Ovary (tissue), 9 donors: ENCODE measurements around the gene CDC42BPB. TPM values are rescaled to one million over a fixed set of nuclear protein-coding genes. Genes with fewer than 3 reads are reported as not detected.

Experiments
- DNase-seq, 5 donors: peaks; one replicate each; pipeline ENCODE4 v3.0.0-alpha.2; 2019 to 2020
- H3K27ac ChIP-seq, 2 donors: fragments of 200-600 bp; one replicate each; pipeline versions ENCODE4 v1.5.1 to v1.8.0; 2019 to 2022
- H3K27me3 ChIP-seq: fragments of 200-600 bp; one replicate; pipeline ENCODE4 v1.8.0; 2022
- H3K36me3 ChIP-seq: fragments of 200-600 bp; sonication (generic); one replicate; pipeline ENCODE4 v1.5.1; 2019
- H3K4me1 ChIP-seq: one replicate; pipeline ENCODE4 v1.8.1; 2013; ENCODE audit warnings: mild to moderate bottlenecking, moderate library complexity; ENCODE audit not compliant: insufficient read depth
- H3K4me3 ChIP-seq: fragments of 200-600 bp; sonication (generic); one replicate; pipeline ENCODE4 v1.5.1; 2017
- H3K9me3 ChIP-seq, 2 donors: fragments of 200-600 bp in 1 of 2; sonication (generic) in 1 of 2; one replicate each; pipeline versions ENCODE4 v1.5.1 to v1.8.1; 2013 to 2019; ENCODE audit warnings: mild to moderate bottlenecking in 1 of 2, moderate library complexity in 1 of 2
- EP300 ChIP-seq: sonication (generic); formaldehyde crosslinking; IDR thresholded peaks from one replicate; pipeline ENCODE4 v1.6.1; 2017; ENCODE audit warnings: antibody characterized with exemption
- POLR2A ChIP-seq: fragments of 450-650 bp; IDR thresholded peaks from one replicate; pipeline ENCODE4 v1.6.1; 2017; ENCODE audit warnings: antibody characterized with exemption, mild to moderate bottlenecking, moderate library complexity
- WGBS, 3 donors: extraction: QIAGEN DNeasy Blood & Tissue Kit in 1 of 3; methylation state at CpG; one replicate each; pipeline versions ENCODE4 v1.1.5 to v1.1.7; 2013 to 2017; 5-methylcytosine and 5-hydroxymethylcytosine counted together
- intact Hi-C, 4 donors: fragments of 100-400 bp; cut with DNase I; formaldehyde crosslinking; loops; one replicate each; pipeline versions ENCODE4 v1.11.0 to v1.15.1; 2022 to 2023
- polyA plus RNA-seq, 2 donors: library from polyadenylated mRNA; stranded (reverse); fragments of 200-250 nt in 1 of 2; fragments of 350-450 nt in 1 of 2; fragmentation: Illumina TruSeq in 1 of 2; extraction: RNeasy Lipid Tissue Mini Kit (QIAGEN cat#74804) in 1 of 2; gene quantifications; one replicate each; pipeline ENCODE4 v1.2.3, GENCODE V29; 2013 to 2014
- total RNA-seq, 7 donors: library from RNA; depleted of rRNA in 2 of 7; stranded (reverse); fragments of >200 nt in 2 of 7; fragmentation: NEBNext Ultra II Directional in 3 of 7; extraction: Animal tissue kit (Norgen Biotek cat#: 25700) in 3 of 7; gene quantifications; one replicate each; pipeline versions ENCODE4 v1.1.0 to v1.2.4, GENCODE V29; 2016 to 2023
- TF ChIP-seq, protein P1 (sequence below), 3 donors: fragments of 450-650 bp in 2 of 3; fragments of 200-600 bp in 1 of 3; IDR thresholded peaks; one replicate each; pipeline versions ENCODE4 v1.5.1 to v1.8.0; 2016 to 2022; ENCODE audit warnings: antibody characterized with exemption in 3 of 3, mild to moderate bottlenecking in 1 of 3
- donor health status: DM: no; HTN: no; CAD: no; lungs with moderate emphysema.
- donor health status: DM: no; HTN: no; CAD: no.
- donor health status: Bipolar disorder and iron deficiency.
- donor health status: DM: yes; HTN: yes; CAD: no.
- donor health status: DM: no; HTN: no; CAD: no.
- donor health status: DM: yes; HTN: yes; CAD: no.

CDC42BPB gene
- total and polyA plus RNA-seq, 9 donors: 50.0 to 103 (median 75.1) TPM

- Histone ChIP-seq H3K4me3 (no peak overlapping the region), H3K36me3 (no peaks in the 10 kb centered on the region), H3K27me3 (no peaks in the 10 kb centered on the region), H3K9me3 (peaks cover 0 to 7% of the 10 kb centered on the region in 2 donors), H3K4me1 (no peaks in the 10 kb centered on the region), H3K27ac (no peak overlapping the region)
- 90 to 92% (median 92%) methylated on average over 14 of the region's 14 CpGs for WGBS, 3 donors
- TF ChIP-seq, protein P1, sequence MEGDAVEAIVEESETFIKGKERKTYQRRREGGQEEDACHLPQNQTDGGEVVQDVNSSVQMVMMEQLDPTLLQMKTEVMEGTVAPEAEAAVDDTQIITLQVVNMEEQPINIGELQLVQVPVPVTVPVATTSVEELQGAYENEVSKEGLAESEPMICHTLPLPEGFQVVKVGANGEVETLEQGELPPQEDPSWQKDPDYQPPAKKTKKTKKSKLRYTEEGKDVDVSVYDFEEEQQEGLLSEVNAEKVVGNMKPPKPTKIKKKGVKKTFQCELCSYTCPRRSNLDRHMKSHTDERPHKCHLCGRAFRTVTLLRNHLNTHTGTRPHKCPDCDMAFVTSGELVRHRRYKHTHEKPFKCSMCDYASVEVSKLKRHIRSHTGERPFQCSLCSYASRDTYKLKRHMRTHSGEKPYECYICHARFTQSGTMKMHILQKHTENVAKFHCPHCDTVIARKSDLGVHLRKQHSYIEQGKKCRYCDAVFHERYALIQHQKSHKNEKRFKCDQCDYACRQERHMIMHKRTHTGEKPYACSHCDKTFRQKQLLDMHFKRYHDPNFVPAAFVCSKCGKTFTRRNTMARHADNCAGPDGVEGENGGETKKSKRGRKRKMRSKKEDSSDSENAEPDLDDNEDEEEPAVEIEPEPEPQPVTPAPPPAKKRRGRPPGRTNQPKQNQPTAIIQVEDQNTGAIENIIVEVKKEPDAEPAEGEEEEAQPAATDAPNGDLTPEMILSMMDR (IDR thresholded peaks at IDR 0.05): no peak
- intact Hi-C loops: no loop called here
- no peak for DNase-seq
Observed at GRCh38 chr14:102983496-102983895, 73.9 kb downstream of the CDC42BPB start.

- Histone ChIP-seq H3K27ac (no peak overlapping the region), H3K9me3 (peaks cover 0 to 3% of the 10 kb centered on the region in 2 donors), H3K36me3 (no peaks in the 10 kb centered on the region), H3K4me1 (no peaks in the 10 kb centered on the region), H3K27me3 (no peaks in the 10 kb centered on the region), H3K4me3 (no peak overlapping the region)
- DNase-seq: no peak
- intact Hi-C loops: no loop called here
- no peak for TF ChIP-seq EP300
- TF ChIP-seq, protein P1 (IDR thresholded peaks at IDR 0.05): no peak
- no peak for TF ChIP-seq POLR2A
- 75 to 76% (median 76%) methylated on average over 15 of the region's 15 CpGs for WGBS, 3 donors
Observed at GRCh38 chr14:102982852-102983470, 74.4 kb downstream of the CDC42BPB start.

- no peaks in the 10 kb centered on the region for H3K36me3 ChIP-seq
Observed at GRCh38 chr14:102980409-102980810, 76.9 kb downstream of the CDC42BPB start.

DNA sequence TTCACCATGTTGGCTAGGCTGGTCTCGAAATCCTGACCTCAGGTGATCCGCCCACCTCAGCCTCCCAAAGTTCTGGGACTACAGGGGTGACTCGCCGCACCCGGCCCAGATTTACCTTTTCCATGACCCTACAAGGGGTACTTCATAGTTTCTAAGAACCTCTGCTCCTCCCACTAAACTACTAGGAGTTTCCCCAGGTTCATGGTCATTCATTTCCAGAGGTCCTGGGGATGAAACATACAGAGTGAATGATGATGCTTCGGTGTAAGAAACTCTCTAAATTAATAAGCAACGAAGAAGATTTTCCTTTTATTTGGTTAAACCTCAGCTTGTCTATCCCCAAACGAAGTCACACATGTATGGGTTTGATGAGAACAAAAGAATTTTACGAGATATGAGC, 77.9 kb downstream of the CDC42BPB start:
- H3K27me3 ChIP-seq: no peaks in the 10 kb centered on the region
- TF ChIP-seq EP300 (no peak), POLR2A (no peak)
- TF ChIP-seq, protein P1 (IDR thresholded peaks at IDR 0.05): no peak
- no peaks in the 10 kb centered on the region for H3K9me3 ChIP-seq
- DNase-seq: no peak
- no peaks in the 10 kb centered on the region for H3K4me1 ChIP-seq
- no peak overlapping the region for H3K4me3 ChIP-seq
- H3K27ac ChIP-seq: no peak overlapping the region
- 88 to 93% (median 91%) methylated on average over 9 of the region's 9 CpGs for WGBS, 3 donors
- intact Hi-C loops: no loop called here
- H3K36me3 ChIP-seq: no peaks in the 10 kb centered on the region

More at GRCh38 chr14:102980409-102980810, 76.9 kb downstream of the CDC42BPB start:
- 77 to 81% (median 81%) methylated on average over 8 of the region's 8 CpGs for WGBS, 3 donors
- H3K4me3 ChIP-seq: no peak overlapping the region
- intact Hi-C loops: no loop called here
- no peaks in the 10 kb centered on the region for H3K27me3 ChIP-seq
- H3K9me3 ChIP-seq: no peaks in the 10 kb centered on the region
- H3K27ac ChIP-seq: no peak overlapping the region
- no peak for DNase-seq
- no peaks in the 10 kb centered on the region for H3K4me1 ChIP-seq
- no peak for TF ChIP-seq POLR2A
- TF ChIP-seq EP300: no peak
- TF ChIP-seq, protein P1 (IDR thresholded peaks at IDR 0.05): no peak
